ENCODE results near the gene RAB11FIP4. TPM values are rescaled to one million over a fixed set of nuclear protein-coding genes. Genes with fewer than 3 reads are reported as not detected.
A peak's percentile ranks its signal among the peaks of the same experiment; 100 is the strongest.

The RAB11FIP4 gene
- total RNA-seq, 1 experiment from 2014 or later = 15.1 TPM

GRCh38 chr17:31489295-31490018 is 98.0 kb downstream of the RAB11FIP4 start:
- H3K9me2 ChIP-seq (ENCODE audit: insufficient read depth) = no peaks in the 10 kb centered on the region
- intact Hi-C loops (cut with micrococcal nuclease) = no loop called here
- H3K4me1 ChIP-seq (ENCODE audit: control insufficient read depth in 1 of 2, insufficient read depth in 2 of 2, low read length in 2 of 2) = peaks cover 23 to 46% of the 10 kb centered on the region in 2 experiments
- peak overlapping the region; percentile 66 to 85 for H3K4me3 ChIP-seq (replicated peaks in 1 of 2; ENCODE audit: low read depth in 1 of 2, low read length in 2 of 2)
- no peaks in the 10 kb centered on the region for H3K27me3 ChIP-seq (ENCODE audit: insufficient read depth, low read length)
- H3K9me3 ChIP-seq (ENCODE audit: control insufficient read depth in 1 of 2, insufficient read depth in 1 of 2, low read depth in 1 of 2, low read length in 2 of 2) = no peaks in the 10 kb centered on the region
- peak overlapping the region; percentile 85 for H3K9ac ChIP-seq (ENCODE audit: low read length)
- TF ChIP-seq ATF3 (IDR thresholded peaks at IDR 0.05) (no peak), ZBTB33 (IDR thresholded peaks at IDR 0.05; ENCODE audit: extremely low read depth, insufficient replicate concordance, low read length) (no peak), SP1 (IDR thresholded peaks at IDR 0.05; ENCODE audit: low read depth) (peak; percentile 40; the same call in 1 of the 2 replicates), POLR2AphosphoS5 (IDR thresholded peaks at IDR 0.05; ENCODE audit: low read depth, low read length) (no peak)
- POLR2A ChIA-PET = interaction anchor here (0.6 kb wide), 1 partner anchor 128 kb away, joined by 3 read pairs; no protein-coding TSS in a partner anchor
- peak; percentile 31 for DNase-seq (ENCODE audit: low read depth, low spot score)
- H3K36me3 ChIP-seq (ENCODE audit: control insufficient read depth in 1 of 2, insufficient read depth in 2 of 2, low read length in 2 of 2) = no peaks in the 10 kb centered on the region
- RAD21 ChIA-PET (ENCODE audit: low non-redundant PET in 1 of 2, low total read pairs in 2 of 2, uncharacterized antibody in 2 of 2, unreplicated experiment in 2 of 2) = interaction anchor here (0.6 to 1.2 kb wide), 3 partner anchors 28 to 163 kb away, joined by 3 to 4 read pairs (median 3); no protein-coding TSS in a partner anchor
- CTCF ChIA-PET = interaction anchor here (0.6 to 1.2 kb wide), 2 partner anchors 45 to 58 kb away, joined by 4 to 5 read pairs; no protein-coding TSS in a partner anchor
- H4K20me1 ChIP-seq (ENCODE audit: insufficient read depth) = no peaks in the 10 kb centered on the region
- H2AFZ ChIP-seq (ENCODE audit: low read depth, low read length, poor library complexity, severe bottlenecking) = no peak overlapping the region
- peaks cover 3% of the 10 kb centered on the region; the same call in 1 of the 2 replicates for H3K79me2 ChIP-seq (ENCODE audit: insufficient read depth, low read length)
- TSS peak; percentile 43 for BruUV-seq (replicated peaks)
- H3K4me2 ChIP-seq (ENCODE audit: low read length) = peak overlapping the region; percentile 99
- peak; percentile 27 for ATAC-seq
- no peak overlapping the region for H3K27ac ChIP-seq (ENCODE audit: low read depth, low read length)

Measured in HCT116 (cell line).